DOHH2 (cell line): ENCODE data around the gene LVRN.

Experiments
- H3F3A ChIP-seq: fragments of 200-600 bp; sonication (generic), shearing (Covaris generic); 2 replicates; pipeline ENCODE4 v1.6.0; 2016; ENCODE audit warnings: antibody characterized with exemption, mild to moderate bottlenecking; ENCODE audit not compliant: control insufficient read depth, insufficient read depth
- H3K27ac ChIP-seq: fragments of 200-600 bp; sonication (generic); 2 replicates; pipeline ENCODE4 v1.5.1; 2014; ENCODE audit warnings: low read depth, mild to moderate bottlenecking, low read length, moderate library complexity
- H3K27me3 ChIP-seq: fragments of 200-600 bp; sonication (generic); 2 replicates; pipeline ENCODE4 v1.6.1; 2014; ENCODE audit warnings: mild to moderate bottlenecking, low read length, mixed read lengths; ENCODE audit not compliant: control insufficient read depth
- H3K36me3 ChIP-seq: fragments of 200-600 bp; sonication (generic); 2 replicates; pipeline ENCODE4 v1.6.1; 2014; ENCODE audit warnings: mild to moderate bottlenecking, low read length, moderate library complexity, mixed read lengths; ENCODE audit not compliant: control insufficient read depth
- H3K4me1 ChIP-seq: fragments of 200-600 bp; sonication (generic); 2 replicates; pipeline ENCODE4 v1.6.1; 2014; ENCODE audit warnings: mild to moderate bottlenecking, low read length, mixed read lengths; ENCODE audit not compliant: control insufficient read depth
- H3K4me2 ChIP-seq: fragments of 200-600 bp; sonication (generic); 2 replicates; pipeline ENCODE4 v1.6.0; 2014; ENCODE audit warnings: mild to moderate bottlenecking, low read length, moderate library complexity
- H3K4me3 ChIP-seq: fragments of 200-600 bp; sonication (generic); 2 replicates; pipeline ENCODE4 v1.5.1; 2014; ENCODE audit warnings: mild to moderate bottlenecking, low read length, mixed read lengths
- H3K79me2 ChIP-seq: fragments of 200-600 bp; sonication (generic); 2 replicates; pipeline ENCODE4 v1.6.1; 2014; ENCODE audit warnings: mild to moderate bottlenecking, low read length, mixed read lengths; ENCODE audit not compliant: control insufficient read depth
- H3K9me2 ChIP-seq: fragments of 200-600 bp; sonication (generic); replicated peaks from 2 replicates; pipeline ENCODE4 v1.6.1; 2014; ENCODE audit warnings: mild to moderate bottlenecking, low read length, mixed read lengths; ENCODE audit not compliant: control insufficient read depth
- H3K9me3 ChIP-seq: fragments of 200-600 bp; sonication (generic); 2 replicates; pipeline ENCODE4 v1.6.1; 2014; ENCODE audit warnings: antibody characterized with exemption, low read length, mixed read lengths; ENCODE audit not compliant: control insufficient read depth, insufficient read depth
- H4K20me1 ChIP-seq: fragments of 200-600 bp; sonication (generic); 2 replicates; pipeline ENCODE4 v1.6.0; 2014; ENCODE audit warnings: low read depth, mild to moderate bottlenecking, antibody characterized with exemption, low read length, moderate library complexity; ENCODE audit not compliant: control insufficient read depth, insufficient read depth
- CTCF ChIP-seq: fragments of 200-600 bp; sonication (generic); IDR thresholded peaks from one replicate; pipeline ENCODE4 v1.5.1; 2014; ENCODE audit warnings: antibody characterized with exemption, mild to moderate bottlenecking, low read depth, low read length; ENCODE audit not compliant: poor library complexity, severe bottlenecking
- EZH2phosphoT487 ChIP-seq: fragments of 200-600 bp; sonication (generic); IDR thresholded peaks from 2 replicates; pipeline ENCODE4 v1.6.1; 2017; ENCODE audit warnings: borderline replicate concordance, mild to moderate bottlenecking, antibody characterized with exemption, low read length, moderate library complexity, mixed read lengths

Gene LVRN

GRCh38 chr5:116025866-116026265, 63.6 kb downstream of the LVRN start:
- Histone ChIP-seq H3K27ac (no peak overlapping the region), H3F3A (no peaks in the 10 kb centered on the region), H3K27me3 (no peaks in the 10 kb centered on the region), H4K20me1 (no peaks in the 10 kb centered on the region), H3K4me2 (no peak overlapping the region), H3K79me2 (no peaks in the 10 kb centered on the region), H3K9me2 (no peaks in the 10 kb centered on the region), H3K4me3 (no peak overlapping the region), H3K9me3 (no peaks in the 10 kb centered on the region), H3K36me3 (no peaks in the 10 kb centered on the region), H3K4me1 (no peaks in the 10 kb centered on the region)
- no peak for TF ChIP-seq CTCF
- TF ChIP-seq EZH2phosphoT487 = no peak

GRCh38 chr5:116032094-116032517, 69.8 kb downstream of the LVRN start, which contains the start of gene ARL14EPL:
Gene ARL14EPL, plus strand, starts transcription at chr5:116032472. Its CDS starts 18,994 bp downstream, at chr5:116051466.
- Histone ChIP-seq H3K36me3 (no peaks in the 10 kb centered on the region), H3F3A (no peaks in the 10 kb centered on the region), H3K79me2 (no peaks in the 10 kb centered on the region), H3K9me3 (no peaks in the 10 kb centered on the region), H3K27me3 (no peaks in the 10 kb centered on the region), H3K4me3 (no peak within 1 kb of the TSS), H4K20me1 (no peaks in the 10 kb centered on the region), H3K9me2 (no peaks in the 10 kb centered on the region), H3K27ac (no peak within 1 kb of the TSS), H3K4me1 (peaks cover 34% of the 10 kb centered on the region), H3K4me2 (peak within 1 kb of the TSS; percentile 30)
- TF ChIP-seq EZH2phosphoT487 (no peak), CTCF (peak; percentile 30)

- no peak for TF ChIP-seq EZH2phosphoT487
- no peak for TF ChIP-seq CTCF
- H3K9me2 ChIP-seq = no peaks in the 10 kb centered on the region
- peaks cover 2% of the 10 kb centered on the region for H3K36me3 ChIP-seq
- no peaks in the 10 kb centered on the region for H3F3A ChIP-seq
- H3K9me3 ChIP-seq = no peaks in the 10 kb centered on the region
- H4K20me1 ChIP-seq = no peaks in the 10 kb centered on the region
- H3K27me3 ChIP-seq = no peaks in the 10 kb centered on the region
- no peak overlapping the region; the same call in 1 of the 2 replicates for H3K4me2 ChIP-seq
- peaks cover 43% of the 10 kb centered on the region for H3K4me1 ChIP-seq
- H3K4me3 ChIP-seq = no peak overlapping the region
- no peaks in the 10 kb centered on the region for H3K79me2 ChIP-seq
- no peak overlapping the region for H3K27ac ChIP-seq
These were observed 70.7 kb downstream of the LVRN start for GRCh38 chr5:116032991-116033390.

GRCh38 chr5:116035123-116035522, 72.8 kb downstream of the LVRN start:
- H3K9me2 ChIP-seq = no peaks in the 10 kb centered on the region
- no peaks in the 10 kb centered on the region for H3K79me2 ChIP-seq
- no peak for TF ChIP-seq CTCF
- no peak for TF ChIP-seq EZH2phosphoT487
- no peak overlapping the region for H3K4me2 ChIP-seq
- no peaks in the 10 kb centered on the region for H3K27me3 ChIP-seq
- H3K9me3 ChIP-seq = no peaks in the 10 kb centered on the region
- H3K4me3 ChIP-seq = no peak overlapping the region
- H3F3A ChIP-seq = no peaks in the 10 kb centered on the region
- H4K20me1 ChIP-seq = no peaks in the 10 kb centered on the region
- H3K4me1 ChIP-seq = peaks cover 62% of the 10 kb centered on the region
- H3K36me3 ChIP-seq = peaks cover 5% of the 10 kb centered on the region
- H3K27ac ChIP-seq = no peak overlapping the region
